Subcutaneous adipose tissue (tissue), 4 donors: ENCODE measurements around the gene GRM7. TPM values are rescaled to one million over a fixed set of nuclear protein-coding genes. Genes with fewer than 3 reads are reported as not detected.

Experiments used
- CTCF ChIP-seq: fragments of 450-650 bp; IDR thresholded peaks from one replicate; pipeline ENCODE4 v1.5.1; 2016; ENCODE audit warnings: low read depth, mild to moderate bottlenecking, control low read depth, antibody characterized with exemption, moderate library complexity
- total RNA-seq, 4 donors: library from RNA; depleted of rRNA; stranded (reverse); fragments of >200 nt; gene quantifications; one replicate each; pipeline ENCODE4 v1.1.0, GENCODE V29; 2016

GRM7 gene
- total RNA-seq, 4 donors from 2014 or later = 0.16 to 1.2 (median 0.90) TPM

- TF ChIP-seq CTCF = no peak
Measured at GRCh38 chr3:7315037-7315436, 454.1 kb downstream of the GRM7 start.

GRCh38 chr3:7322957-7323669 is 462.2 kb downstream of the GRM7 start:
- TF ChIP-seq CTCF = no peak

- TF ChIP-seq CTCF = no peak
Measured at GRCh38 chr3:7328339-7328738, 467.4 kb downstream of the GRM7 start.

- no peak for TF ChIP-seq CTCF
Measured at GRCh38 chr3:7332696-7333095, 471.8 kb downstream of the GRM7 start.

GRCh38 chr3:7333125-7333524 is 472.2 kb downstream of the GRM7 start:
- TF ChIP-seq CTCF = no peak

- no peak for TF ChIP-seq CTCF
Measured at GRCh38 chr3:7340795-7341194, 479.9 kb downstream of the GRM7 start.

- TF ChIP-seq CTCF = no peak
Measured at GRCh38 chr3:7346364-7346763, 485.4 kb downstream of the GRM7 start.
